GM23248 (cell line): ENCODE results near the gene EGFR.

Experiments
- EZH2 ChIP-seq: fragments of 200-600 bp; sonication (generic); IDR thresholded peaks from 2 replicates; pipeline ENCODE4 v1.6.1; 2018; ENCODE audit warnings: antibody characterized with exemption, mild to moderate bottlenecking; ENCODE audit not compliant: insufficient read depth, poor library complexity, severe bottlenecking
- EZH2phosphoT487 ChIP-seq: fragments of 200-600 bp; sonication (generic); IDR thresholded peaks from 2 replicates; pipeline ENCODE4 v1.6.1; 2018; ENCODE audit warnings: antibody characterized with exemption, moderate library complexity, mild to moderate bottlenecking, low read depth; ENCODE audit not compliant: insufficient read depth

DNA sequence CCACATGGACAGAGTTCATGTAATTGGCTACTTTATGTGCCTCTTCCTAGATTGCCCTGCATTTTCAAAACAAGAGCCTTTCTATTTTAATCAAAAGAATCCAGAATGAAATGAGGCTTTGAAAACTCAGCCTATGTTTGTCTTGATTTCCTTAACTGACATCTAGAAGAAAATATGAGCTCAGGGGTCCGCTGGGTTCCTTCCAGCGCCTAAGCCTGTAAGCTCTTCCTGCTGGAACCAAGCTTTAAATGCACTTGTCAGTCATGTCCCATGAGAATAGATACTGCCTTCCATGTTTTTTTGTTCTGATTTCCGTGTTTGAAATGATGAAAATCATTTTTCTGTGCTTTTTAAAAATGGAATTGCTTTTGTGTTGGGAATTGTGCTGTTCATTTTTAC is 74.2 kb downstream of the EGFR start:
- TF ChIP-seq EZH2 = no peak
- no peak for TF ChIP-seq EZH2phosphoT487
